T47D (cell line): ENCODE measurements around the gene IL4.
"Not testable (repeated sequence)": the region's sequence is repeated elsewhere in the genome, so short reads cannot be mapped to it uniquely, and the experiment has no call there.

Experiments
- DNase-seq, 2 experiments: peaks; one replicate each; pipeline versions ENCODE4 v3.0.0 to v3.0.0-alpha.2; 2011 to 2012; ENCODE audit warnings: low read depth in 1 of 2, low spot score in 1 of 2
- JUND ChIP-seq: IDR thresholded peaks from 2 replicates; pipeline ENCODE4 v1.6.1; 2012; ENCODE audit warnings: low read depth
- in situ Hi-C: cut with HindIII; loops from 2 replicates; pipeline ENCODE4 v1.10.0; 2016; ENCODE audit warnings: low sequenced_read_pairs, low pct_unique_long_range_greater_than_20kb

IL4 gene

GRCh38 chr5:132681983-132682382, 8.2 kb downstream of the IL4 start:
- no peak for TF ChIP-seq JUND

GRCh38 chr5:132684491-132684890, 10.7 kb downstream of the IL4 start:
- no peak for DNase-seq
- no peak for TF ChIP-seq JUND
- in situ Hi-C loops: no loop called here

More at GRCh38 chr5:132681983-132682382, 8.2 kb downstream of the IL4 start:
- DNase-seq: no peak
- in situ Hi-C loops: no loop called here

DNA sequence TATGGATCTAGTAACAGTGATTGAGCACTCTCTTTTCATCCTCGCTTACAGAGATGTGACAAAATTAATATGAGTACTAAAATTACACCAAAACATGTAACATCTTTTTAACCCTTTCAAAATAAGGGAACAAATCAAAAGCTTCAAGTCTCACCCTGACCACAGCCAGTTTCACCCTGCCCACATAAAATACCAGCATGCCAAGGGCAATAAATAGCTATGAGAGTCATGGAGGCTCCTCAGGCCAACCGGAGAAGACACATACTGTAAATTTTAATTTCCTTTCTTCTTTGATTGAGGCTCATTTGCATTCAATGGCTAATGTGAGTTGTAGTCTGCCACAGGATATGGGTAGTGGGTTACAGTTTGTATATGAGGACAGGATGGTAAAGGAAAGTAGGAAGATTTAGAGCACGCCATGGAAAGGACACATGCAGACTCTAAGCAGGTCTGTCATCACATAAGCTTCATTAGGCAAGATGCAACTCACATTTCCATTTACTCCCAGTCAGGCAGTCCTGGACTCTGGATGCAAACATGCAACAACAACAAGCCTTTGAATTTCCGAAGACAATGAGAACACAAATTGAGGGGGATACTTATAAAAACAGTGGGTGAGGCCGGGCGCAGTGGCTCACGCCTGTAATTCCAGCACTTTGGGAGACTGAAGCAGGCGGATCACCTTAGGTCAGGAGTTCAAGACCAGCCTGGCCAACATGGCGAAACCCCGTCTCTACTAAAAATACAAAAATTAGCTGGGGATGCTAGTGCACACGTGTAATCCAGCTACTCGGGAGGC, 11.3 kb downstream of the IL4 start:
- no peak for TF ChIP-seq JUND
- DNase-seq: no peak
- in situ Hi-C loops: no loop called here

- in situ Hi-C loops: no loop called here
- TF ChIP-seq JUND: no peak
- DNase-seq: peak in 1 of 2 experiments; percentile 30
Measured at GRCh38 chr5:132686193-132686592, 12.4 kb downstream of the IL4 start.

GRCh38 chr5:132687995-132688394, 14.2 kb downstream of the IL4 start:
- in situ Hi-C loops: no loop called here
- TF ChIP-seq JUND: no peak
- DNase-seq: no peak

DNA sequence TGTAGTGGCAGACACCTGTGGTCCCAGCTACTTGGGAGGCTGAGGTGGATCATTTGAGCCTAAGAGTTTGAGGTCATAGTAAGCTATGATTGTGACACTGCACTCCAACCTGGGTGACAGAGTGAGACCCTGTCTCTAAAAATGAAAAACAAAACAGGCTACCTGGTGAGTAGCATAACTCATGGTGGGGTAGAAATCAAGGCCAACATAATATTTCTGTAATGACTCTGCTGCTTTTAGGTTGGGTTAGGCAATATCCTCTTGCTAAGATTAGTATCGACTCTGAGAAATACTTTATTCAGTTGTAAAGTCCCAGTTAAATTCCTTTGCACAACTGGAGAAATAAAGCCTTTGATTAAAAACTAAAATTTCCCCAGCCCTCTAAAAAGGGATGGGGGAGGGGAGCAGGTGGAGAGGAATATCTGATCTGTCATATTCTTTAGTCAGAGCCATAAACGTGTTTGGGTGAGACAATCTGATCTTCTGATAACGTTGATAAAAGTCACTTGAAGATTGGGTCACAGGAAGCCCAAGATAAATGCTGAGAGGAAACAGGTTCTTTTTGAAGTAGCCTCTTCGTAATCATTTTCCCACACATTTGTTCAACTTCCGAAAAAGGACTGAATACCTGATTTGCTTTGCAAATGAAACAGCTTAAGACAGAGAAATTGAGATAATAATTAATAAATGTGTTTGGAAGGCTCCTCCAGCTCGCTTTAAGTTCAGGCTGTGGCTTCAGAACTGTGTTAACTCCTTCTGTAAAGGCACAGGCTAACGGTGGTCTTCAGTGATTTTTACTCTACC, 14.9 kb downstream of the IL4 start:
- in situ Hi-C loops: no loop called here
- no peak for TF ChIP-seq JUND
- DNase-seq: no peak

DNA sequence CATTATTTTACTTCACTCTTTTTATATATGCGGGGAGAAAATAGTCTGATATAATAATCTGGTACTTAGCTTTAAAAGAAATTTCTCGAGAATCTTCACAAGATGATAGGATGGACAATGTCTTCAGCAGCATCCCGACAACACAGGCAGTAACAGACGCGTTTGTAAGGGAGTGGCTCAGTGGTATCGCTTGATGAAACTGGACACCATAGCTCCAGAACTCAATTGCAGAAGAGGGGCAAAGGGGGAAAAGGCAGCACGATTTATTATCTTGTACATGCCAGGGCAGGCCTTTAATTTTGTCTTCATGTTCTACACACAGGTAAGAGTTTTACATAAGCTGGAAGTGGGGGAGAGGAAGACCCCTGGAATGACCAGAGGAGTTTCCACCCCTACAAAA, 15.7 kb downstream of the IL4 start:
- in situ Hi-C loops: no loop called here
- TF ChIP-seq JUND: no peak
- no peak for DNase-seq

DNA sequence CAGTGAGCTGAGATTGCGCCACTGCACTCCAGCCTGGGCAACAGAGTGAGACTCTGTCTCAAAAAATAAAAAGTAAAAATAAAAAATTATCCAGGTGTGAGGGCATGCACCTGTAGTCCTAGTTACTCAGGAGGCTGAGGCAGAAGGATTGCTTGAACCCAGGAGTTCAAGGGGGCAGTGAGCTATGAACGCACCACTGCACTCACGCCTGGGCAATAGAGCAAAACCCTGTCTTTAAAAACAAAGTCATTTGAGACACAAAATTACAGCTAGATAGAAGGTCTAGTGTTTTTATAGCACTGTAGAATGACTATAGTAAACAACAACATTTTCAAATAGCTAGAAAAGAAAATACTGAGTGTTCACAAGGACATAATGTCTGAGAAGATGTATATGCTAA, 16.4 kb downstream of the IL4 start:
- no peak for TF ChIP-seq JUND
- DNase-seq: no peak
- in situ Hi-C loops: no loop called here

GRCh38 chr5:132691755-132692631, 18.2 kb downstream of the IL4 start:
- in situ Hi-C loops, DNase-seq: not testable (repeated sequence)

GRCh38 chr5:132692632-132692967, 18.8 kb downstream of the IL4 start:
- DNase-seq: no peak
- TF ChIP-seq JUND: no peak
- in situ Hi-C loops: no loop called here

DNA sequence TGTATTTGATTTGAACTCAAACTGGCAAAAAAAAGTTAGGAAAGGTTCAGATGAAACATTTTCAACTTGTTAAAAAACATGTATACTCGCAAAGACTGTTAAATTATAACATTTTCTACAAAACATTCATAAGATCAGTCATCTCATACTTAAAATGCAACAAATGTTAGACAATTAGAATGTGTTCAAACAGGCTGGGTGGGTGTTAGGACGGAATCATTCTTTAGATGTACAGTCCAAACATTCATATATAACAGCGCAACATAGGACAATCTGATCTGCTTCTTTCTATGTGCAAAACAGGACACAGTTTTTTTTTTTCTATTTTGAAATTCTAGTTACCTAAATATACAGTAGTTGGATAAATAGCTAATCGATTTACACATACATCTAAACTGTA, 22.2 kb downstream of the IL4 start:
- DNase-seq: no peak
- no peak for TF ChIP-seq JUND
- in situ Hi-C loops: no loop called here

- no peak for TF ChIP-seq JUND
- in situ Hi-C loops: no loop called here
- DNase-seq: no peak
Measured at GRCh38 chr5:132704875-132705274, 31.1 kb downstream of the IL4 start.
